Progenitor cell of endocrine pancreas (in vitro differentiated cells): ENCODE results near the gene DHRS1. TPM values are rescaled to one million over a fixed set of nuclear protein-coding genes. Genes with fewer than 3 reads are reported as not detected.

Source experiments
- DNase-seq: peaks from one replicate; pipeline ENCODE4 v3.0.0; 2021; ENCODE audit warnings: low spot score; ENCODE audit not compliant: unreplicated experiment
- H3K27ac Mint-ChIP-seq: 2 replicates; pipeline ENCODE4 v1.8.0; 2021; ENCODE audit warnings: mild to moderate bottlenecking, moderate library complexity, mixed read lengths
- H3K27me3 Mint-ChIP-seq: 2 replicates; pipeline ENCODE4 v1.8.0; 2021; ENCODE audit warnings: mixed read lengths
- H3K36me3 Mint-ChIP-seq: 2 replicates; pipeline ENCODE4 v1.8.0; 2022; ENCODE audit warnings: mixed read lengths; ENCODE audit not compliant: insufficient read depth
- H3K4me1 Mint-ChIP-seq: 2 replicates; pipeline ENCODE4 v1.8.0; 2021; ENCODE audit warnings: low read depth, mixed read lengths
- H3K4me3 Mint-ChIP-seq: 2 replicates; pipeline ENCODE4 v1.8.0; 2021; ENCODE audit warnings: low read depth, mild to moderate bottlenecking, moderate library complexity, mixed read lengths
- H3K9me3 Mint-ChIP-seq: 2 replicates; pipeline ENCODE4 v1.8.0; 2021; ENCODE audit warnings: low read depth, mixed read lengths
- CTCF ChIP-seq: fragments of 200-600 bp; sonication (generic); IDR thresholded peaks from one replicate; pipeline ENCODE4 v1.5.0; 2021; ENCODE audit warnings: antibody characterized with exemption, mild to moderate bottlenecking; ENCODE audit not compliant: unreplicated experiment
- total RNA-seq: library from RNA; stranded (reverse); gene quantifications from 2 replicates; pipeline ENCODE4 v1.2.1, GENCODE V29; 2021

The DHRS1 gene
- total RNA-seq, 1 donor from 2014 or later, result 33.4 TPM

GRCh38 chr14:24278424-24278823, 21.2 kb downstream of the DHRS1 start:
- DNase-seq, result no peak
- Mint-ChIP-seq H3K4me1 (peaks cover under 1% of the 10 kb centered on the region), H3K27me3 (no peaks in the 10 kb centered on the region), H3K9me3 (no peaks in the 10 kb centered on the region), H3K4me3 (no peak overlapping the region), H3K27ac (no peak overlapping the region), H3K36me3 (no peaks in the 10 kb centered on the region)
- no peak for TF ChIP-seq CTCF

- Mint-ChIP-seq H3K9me3 (no peaks in the 10 kb centered on the region), H3K27ac (no peak overlapping the region), H3K4me3 (no peak overlapping the region), H3K4me1 (peaks cover 2% of the 10 kb centered on the region), H3K36me3 (no peaks in the 10 kb centered on the region), H3K27me3 (no peaks in the 10 kb centered on the region)
- DNase-seq, result no peak
- TF ChIP-seq CTCF, result no peak
These were observed 21.8 kb downstream of the DHRS1 start for GRCh38 chr14:24277606-24278321.

GRCh38 chr14:24277071-24277470, 22.5 kb downstream of the DHRS1 start:
- no peaks in the 10 kb centered on the region for H3K9me3 Mint-ChIP-seq
- no peak for TF ChIP-seq CTCF
- DNase-seq, result no peak
- no peaks in the 10 kb centered on the region for H3K36me3 Mint-ChIP-seq
- peak overlapping the region; percentile 6 for H3K27ac Mint-ChIP-seq
- H3K4me1 Mint-ChIP-seq, result peaks cover 5% of the 10 kb centered on the region
- no peaks in the 10 kb centered on the region for H3K27me3 Mint-ChIP-seq
- no peak overlapping the region for H3K4me3 Mint-ChIP-seq

- Mint-ChIP-seq H3K27me3 (no peaks in the 10 kb centered on the region), H3K36me3 (no peaks in the 10 kb centered on the region), H3K4me1 (peaks cover 12% of the 10 kb centered on the region), H3K4me3 (no peak overlapping the region), H3K9me3 (no peaks in the 10 kb centered on the region), H3K27ac (no peak overlapping the region)
- TF ChIP-seq CTCF, result no peak
- DNase-seq, result no peak
These were observed 25.5 kb downstream of the DHRS1 start for GRCh38 chr14:24274101-24274543.

- Mint-ChIP-seq H3K27me3 (no peaks in the 10 kb centered on the region), H3K9me3 (no peaks in the 10 kb centered on the region), H3K27ac (no peak overlapping the region), H3K4me1 (peaks cover 12% of the 10 kb centered on the region), H3K36me3 (no peaks in the 10 kb centered on the region), H3K4me3 (peak overlapping the region; percentile 52)
- DNase-seq, result no peak
- peak; percentile 23 for TF ChIP-seq CTCF
These were observed 26.1 kb downstream of the DHRS1 start for GRCh38 chr14:24273422-24273998.
